22Rv1 (cell line): ENCODE measurements around the gene HIVEP3.

Experiments used
- CTCF ChIP-seq: fragments of 450-650 bp; IDR thresholded peaks from 2 replicates; pipeline ENCODE4 v1.5.1; 2017; ENCODE audit warnings: mild to moderate bottlenecking
- ZFX ChIP-seq: fragments of 450-650 bp; IDR thresholded peaks from 2 replicates; pipeline ENCODE4 v1.6.1; 2017; ENCODE audit warnings: antibody characterized with exemption, borderline replicate concordance

DNA sequence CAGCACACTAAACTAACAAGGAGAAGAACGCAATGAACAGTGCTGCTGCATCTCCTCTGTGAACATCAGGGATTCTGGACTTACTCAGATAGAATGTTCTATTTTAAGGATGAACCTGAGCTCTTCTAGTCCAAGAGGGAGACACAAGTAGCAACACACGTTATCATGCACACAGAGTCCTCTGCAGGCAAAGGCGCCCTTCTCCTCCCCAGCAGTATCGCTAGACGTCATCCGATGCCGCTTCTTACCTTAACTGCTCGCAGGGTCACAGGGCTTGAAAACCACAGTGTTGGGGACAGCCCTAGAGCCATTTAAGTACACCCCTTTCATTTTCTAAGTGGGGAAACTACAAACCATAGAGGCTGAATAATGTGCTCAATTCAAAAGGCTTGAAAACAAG lies 74.5 kb downstream of the HIVEP3 start:
- TF ChIP-seq CTCF (no peak), ZFX (no peak)
